Measurements from ENCODE around the gene PYM1. TPM values are rescaled to one million over a fixed set of nuclear protein-coding genes. Genes with fewer than 3 reads are reported as not detected.
A peak's percentile ranks its signal among the peaks of the same experiment; 100 is the strongest.

Gene PYM1
- total and polyA plus RNA-seq, 2 of the 13 experiments (the other 11 are each of a cell fraction or from before 2014, with no cell fraction given), result 44.0 to 51.8 TPM

DNA sequence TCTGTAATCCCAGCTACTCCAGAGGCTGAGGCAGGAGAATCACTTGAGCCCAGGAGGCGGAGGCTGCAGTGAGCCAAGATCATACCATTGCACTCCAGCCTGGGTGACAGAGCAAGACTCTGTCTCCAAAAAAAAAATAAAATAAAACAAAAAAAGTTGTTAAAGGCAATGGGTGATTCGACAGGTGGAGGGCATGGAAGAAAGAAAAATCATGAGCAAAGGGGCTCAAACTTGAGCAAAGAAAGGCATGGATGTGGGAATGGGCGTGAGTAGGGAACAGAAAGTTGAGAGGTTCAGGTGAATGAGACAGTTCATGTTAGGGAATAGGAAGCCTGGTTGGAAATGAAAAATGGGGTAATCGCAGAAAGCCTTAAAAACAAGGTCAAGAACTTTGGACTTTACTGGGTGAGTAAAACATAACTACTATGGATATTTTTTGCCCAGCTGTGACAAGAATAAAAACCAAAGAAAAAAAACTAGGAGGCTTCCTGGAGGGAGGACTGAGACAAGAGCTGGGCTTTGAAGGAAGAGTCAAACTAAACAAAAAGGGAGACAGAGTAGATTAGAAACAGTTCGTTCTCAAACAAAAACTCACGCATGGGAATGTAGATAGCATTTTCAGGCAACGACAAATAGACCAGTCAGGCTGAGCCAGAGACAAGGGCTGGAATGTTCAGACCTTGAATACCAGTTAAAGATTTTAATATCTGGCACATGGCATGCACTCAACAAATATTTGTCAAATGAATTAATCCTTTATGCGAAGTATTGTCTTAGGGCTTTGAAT is 18.8 kb downstream of the PYM1 start:
- Histone ChIP-seq H3K4me2 (ENCODE audit: low read depth, low read length) (peak overlapping the region; percentile 61), H3K27me3 (ENCODE audit: control insufficient read depth in 1 of 2, insufficient read depth in 2 of 2, low read length in 2 of 2) (no peaks in the 10 kb centered on the region), H3K36me3 (replicated peaks in 1 of 2; ENCODE audit: control insufficient read depth in 1 of 2, insufficient read depth in 2 of 2, low read length in 2 of 2) (peaks cover 0 to 11% of the 10 kb centered on the region in 2 experiments; a peak in 2 of 5 replicates), H3K79me2 (ENCODE audit: insufficient read depth, low read length) (peaks cover 14% of the 10 kb centered on the region), H3K4me3 (replicated peaks in 1 of 3; ENCODE audit: insufficient read depth in 1 of 3, low read depth in 2 of 3, low read length in 3 of 3) (peak overlapping the region in 1 of 3 experiments; percentile 4; a peak in 1 of 6 replicates), H3K4me1 (ENCODE audit: insufficient read depth, low read length) (peaks cover 34% of the 10 kb centered on the region), H3K27ac (ENCODE audit: extremely low read length, insufficient read depth, low read length) (peak overlapping the region; percentile 75), H3K9me3 (ENCODE audit: low read length) (no peaks in the 10 kb centered on the region), H3K9ac (ENCODE audit: insufficient read depth, low read depth, low read length) (peak overlapping the region; percentile 25), H4K20me1 (ENCODE audit: insufficient read depth, low read length) (no peaks in the 10 kb centered on the region; the same call in 1 of the 2 replicates), H2AFZ (ENCODE audit: low read length) (no peak overlapping the region)
- POLR2A ChIA-PET, result interaction anchor here (0.5 to 1.2 kb wide), 4 partner anchors 21 to 79 kb away, joined by 3 read pairs; partner anchors contain the start of genes DNAJC14 and RAB5B
- CTCF ChIA-PET (ENCODE audit: low intra/inter-chr PET ratio, low total read pairs), result no interaction called here
- 21% methylated on average over 8 of the region's 8 CpGs for WGBS (ENCODE audit: low lambda C conversion rate)
- BruUV-seq (replicated peaks), result no TSS peak
- ATAC-seq (peak; percentile 94), DNase-seq (ENCODE audit: low spot score) (peak; percentile 90), FAIRE-seq (peak; percentile 62)
- intact Hi-C loops (cut with micrococcal nuclease; ENCODE audit: unreplicated experiment) (no loop called here), in situ Hi-C loops (cut with HindIII; ENCODE audit: extremely low pct_ligation_motif_present, low pct_unique_long_range_greater_than_20kb) (no loop called here)
- TF ChIP-seq, protein P1, sequence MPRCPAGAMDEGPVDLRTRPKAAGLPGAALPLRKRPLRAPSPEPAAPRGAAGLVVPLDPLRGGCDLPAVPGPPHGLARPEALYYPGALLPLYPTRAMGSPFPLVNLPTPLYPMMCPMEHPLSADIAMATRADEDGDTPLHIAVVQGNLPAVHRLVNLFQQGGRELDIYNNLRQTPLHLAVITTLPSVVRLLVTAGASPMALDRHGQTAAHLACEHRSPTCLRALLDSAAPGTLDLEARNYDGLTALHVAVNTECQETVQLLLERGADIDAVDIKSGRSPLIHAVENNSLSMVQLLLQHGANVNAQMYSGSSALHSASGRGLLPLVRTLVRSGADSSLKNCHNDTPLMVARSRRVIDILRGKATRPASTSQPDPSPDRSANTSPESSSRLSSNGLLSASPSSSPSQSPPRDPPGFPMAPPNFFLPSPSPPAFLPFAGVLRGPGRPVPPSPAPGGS (CRISPR knock-in tag; IDR thresholded peaks at IDR 0.05), result no peak
- TF ChIP-seq KLF11 (CRISPR knock-in tag; IDR thresholded peaks at IDR 0.05) (no peak), ZNF782 (CRISPR knock-in tag; IDR thresholded peaks at IDR 0.05; ENCODE audit: borderline replicate concordance) (no peak), ETV6 (CRISPR knock-in tag; conservative IDR thresholded peaks at IDR 0.05) (no peak), NFYB (CRISPR knock-in tag; IDR thresholded peaks at IDR 0.05) (no peak), KMT2B (CRISPR knock-in tag; IDR thresholded peaks at IDR 0.05) (no peak), IKZF1 (IDR thresholded peaks at IDR 0.05) (no peak), RBFOX2 (IDR thresholded peaks at IDR 0.05; ENCODE audit: low read depth, low read length) (no peak), SMYD3 (CRISPR knock-in tag; IDR thresholded peaks at IDR 0.05) (no peak), NFIC (IDR thresholded peaks at IDR 0.05; ENCODE audit: low read length) (peak; percentile 44; the same call in 1 of the 2 replicates)
- TF ChIP-seq, protein P2, sequence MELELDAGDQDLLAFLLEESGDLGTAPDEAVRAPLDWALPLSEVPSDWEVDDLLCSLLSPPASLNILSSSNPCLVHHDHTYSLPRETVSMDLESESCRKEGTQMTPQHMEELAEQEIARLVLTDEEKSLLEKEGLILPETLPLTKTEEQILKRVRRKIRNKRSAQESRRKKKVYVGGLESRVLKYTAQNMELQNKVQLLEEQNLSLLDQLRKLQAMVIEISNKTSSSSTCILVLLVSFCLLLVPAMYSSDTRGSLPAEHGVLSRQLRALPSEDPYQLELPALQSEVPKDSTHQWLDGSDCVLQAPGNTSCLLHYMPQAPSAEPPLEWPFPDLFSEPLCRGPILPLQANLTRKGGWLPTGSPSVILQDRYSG (CRISPR knock-in tag; IDR thresholded peaks at IDR 0.05), result no peak
- TF ChIP-seq, protein P3, sequence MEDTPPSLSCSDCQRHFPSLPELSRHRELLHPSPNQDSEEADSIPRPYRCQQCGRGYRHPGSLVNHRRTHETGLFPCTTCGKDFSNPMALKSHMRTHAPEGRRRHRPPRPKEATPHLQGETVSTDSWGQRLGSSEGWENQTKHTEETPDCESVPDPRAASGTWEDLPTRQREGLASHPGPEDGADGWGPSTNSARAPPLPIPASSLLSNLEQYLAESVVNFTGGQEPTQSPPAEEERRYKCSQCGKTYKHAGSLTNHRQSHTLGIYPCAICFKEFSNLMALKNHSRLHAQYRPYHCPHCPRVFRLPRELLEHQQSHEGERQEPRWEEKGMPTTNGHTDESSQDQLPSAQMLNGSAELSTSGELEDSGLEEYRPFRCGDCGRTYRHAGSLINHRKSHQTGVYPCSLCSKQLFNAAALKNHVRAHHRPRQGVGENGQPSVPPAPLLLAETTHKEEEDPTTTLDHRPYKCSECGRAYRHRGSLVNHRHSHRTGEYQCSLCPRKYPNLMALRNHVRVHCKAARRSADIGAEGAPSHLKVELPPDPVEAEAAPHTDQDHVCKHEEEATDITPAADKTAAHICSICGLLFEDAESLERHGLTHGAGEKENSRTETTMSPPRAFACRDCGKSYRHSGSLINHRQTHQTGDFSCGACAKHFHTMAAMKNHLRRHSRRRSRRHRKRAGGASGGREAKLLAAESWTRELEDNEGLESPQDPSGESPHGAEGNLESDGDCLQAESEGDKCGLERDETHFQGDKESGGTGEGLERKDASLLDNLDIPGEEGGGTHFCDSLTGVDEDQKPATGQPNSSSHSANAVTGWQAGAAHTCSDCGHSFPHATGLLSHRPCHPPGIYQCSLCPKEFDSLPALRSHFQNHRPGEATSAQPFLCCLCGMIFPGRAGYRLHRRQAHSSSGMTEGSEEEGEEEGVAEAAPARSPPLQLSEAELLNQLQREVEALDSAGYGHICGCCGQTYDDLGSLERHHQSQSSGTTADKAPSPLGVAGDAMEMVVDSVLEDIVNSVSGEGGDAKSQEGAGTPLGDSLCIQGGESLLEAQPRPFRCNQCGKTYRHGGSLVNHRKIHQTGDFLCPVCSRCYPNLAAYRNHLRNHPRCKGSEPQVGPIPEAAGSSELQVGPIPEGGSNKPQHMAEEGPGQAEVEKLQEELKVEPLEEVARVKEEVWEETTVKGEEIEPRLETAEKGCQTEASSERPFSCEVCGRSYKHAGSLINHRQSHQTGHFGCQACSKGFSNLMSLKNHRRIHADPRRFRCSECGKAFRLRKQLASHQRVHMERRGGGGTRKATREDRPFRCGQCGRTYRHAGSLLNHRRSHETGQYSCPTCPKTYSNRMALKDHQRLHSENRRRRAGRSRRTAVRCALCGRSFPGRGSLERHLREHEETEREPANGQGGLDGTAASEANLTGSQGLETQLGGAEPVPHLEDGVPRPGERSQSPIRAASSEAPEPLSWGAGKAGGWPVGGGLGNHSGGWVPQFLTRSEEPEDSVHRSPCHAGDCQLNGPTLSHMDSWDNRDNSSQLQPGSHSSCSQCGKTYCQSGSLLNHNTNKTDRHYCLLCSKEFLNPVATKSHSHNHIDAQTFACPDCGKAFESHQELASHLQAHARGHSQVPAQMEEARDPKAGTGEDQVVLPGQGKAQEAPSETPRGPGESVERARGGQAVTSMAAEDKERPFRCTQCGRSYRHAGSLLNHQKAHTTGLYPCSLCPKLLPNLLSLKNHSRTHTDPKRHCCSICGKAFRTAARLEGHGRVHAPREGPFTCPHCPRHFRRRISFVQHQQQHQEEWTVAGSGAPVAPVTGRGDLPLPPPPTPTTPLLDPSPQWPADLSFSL (CRISPR knock-in tag; IDR thresholded peaks at IDR 0.05), result no peak
- TF ChIP-seq, protein P4, sequence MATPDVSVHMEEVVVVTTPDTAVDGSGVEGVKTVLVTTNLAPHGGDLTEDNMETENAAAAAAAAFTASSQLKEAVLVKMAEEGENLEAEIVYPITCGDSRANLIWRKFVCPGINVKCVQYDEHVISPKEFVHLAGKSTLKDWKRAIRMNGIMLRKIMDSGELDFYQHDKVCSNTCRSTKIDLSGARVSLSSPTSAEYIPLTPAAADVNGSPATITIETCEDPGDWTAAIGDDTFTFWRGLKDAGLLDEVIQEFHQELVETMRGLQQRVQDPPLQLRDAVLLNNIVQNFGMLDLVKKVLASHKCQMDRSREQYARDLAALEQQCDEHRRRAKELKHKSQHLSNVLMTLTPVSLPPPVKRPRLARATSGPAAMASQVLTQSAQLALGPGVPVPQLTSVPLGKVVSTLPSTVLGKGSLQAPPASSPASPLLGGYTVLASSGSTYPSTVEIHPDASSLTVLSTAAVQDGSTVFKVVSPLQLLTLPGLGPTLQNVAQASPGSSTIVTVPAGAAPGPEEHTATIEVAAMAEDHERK (CRISPR knock-in tag; IDR thresholded peaks at IDR 0.05; ENCODE audit: low read depth), result no peak

Measured in HepG2 (cell line).